HG03469 (cell line): ENCODE results near the gene ARFGEF3.
"Not testable (repeated sequence)": the region's sequence is repeated elsewhere in the genome, so short reads cannot be mapped to it uniquely, and the experiment has no call there.

ENCODE experiments used
- ATAC-seq: cut with Tn5 transposase; IDR thresholded peaks from one replicate; pipeline ENCODE4 v1.9.1; 2021; ENCODE audit warnings: mild to moderate bottlenecking, moderate library complexity, moderate number of reproducible peaks; ENCODE audit not compliant: unreplicated experiment

Gene ARFGEF3

GRCh38 chr6:138212530-138212929 lies 50.8 kb downstream of the ARFGEF3 start:
- not testable (repeated sequence) for ATAC-seq

GRCh38 chr6:138215093-138215782 lies 53.5 kb downstream of the ARFGEF3 start:
- no peak for ATAC-seq

GRCh38 chr6:138218449-138218848 lies 56.7 kb downstream of the ARFGEF3 start, which contains the start of gene PBOV1:
TSS of gene PBOV1 (minus strand) at chr6:138218491. CDS start at chr6:138218395, 96 bp downstream.
- ATAC-seq, result no peak

GRCh38 chr6:138219398-138219797 lies 57.7 kb downstream of the ARFGEF3 start:
- no peak for ATAC-seq

GRCh38 chr6:138219901-138220300 lies 58.2 kb downstream of the ARFGEF3 start:
- no peak for ATAC-seq

- no peak for ATAC-seq
These were observed 61.3 kb downstream of the ARFGEF3 start for GRCh38 chr6:138222901-138223546.

- ATAC-seq, result no peak
These were observed 64.2 kb downstream of the ARFGEF3 start for GRCh38 chr6:138225953-138226352.

- ATAC-seq, result no peak
These were observed 65.1 kb downstream of the ARFGEF3 start for GRCh38 chr6:138226700-138227315.

- no peak for ATAC-seq
These were observed 65.6 kb downstream of the ARFGEF3 start for GRCh38 chr6:138227316-138227781.

GRCh38 chr6:138229072-138229471 lies 67.3 kb downstream of the ARFGEF3 start:
- no peak for ATAC-seq

- ATAC-seq, result no peak
These were observed 68.0 kb downstream of the ARFGEF3 start for GRCh38 chr6:138229663-138230179.

- ATAC-seq, result no peak
These were observed 68.5 kb downstream of the ARFGEF3 start for GRCh38 chr6:138230221-138230620.

- ATAC-seq, result no peak
These were observed 69.1 kb downstream of the ARFGEF3 start for GRCh38 chr6:138230759-138231380.

- no peak for ATAC-seq
These were observed 69.7 kb downstream of the ARFGEF3 start for GRCh38 chr6:138231381-138231886.

- no peak for ATAC-seq
These were observed 72.6 kb downstream of the ARFGEF3 start for GRCh38 chr6:138234363-138234762.

- no peak for ATAC-seq
These were observed 73.5 kb downstream of the ARFGEF3 start for GRCh38 chr6:138235205-138235604.

GRCh38 chr6:138235693-138236092 lies 74.0 kb downstream of the ARFGEF3 start:
- ATAC-seq, result no peak

- ATAC-seq, result no peak
These were observed 75.7 kb downstream of the ARFGEF3 start for GRCh38 chr6:138237463-138237862.

- ATAC-seq, result no peak
These were observed 76.6 kb downstream of the ARFGEF3 start for GRCh38 chr6:138238368-138238767.

GRCh38 chr6:138239774-138240173 lies 78.0 kb downstream of the ARFGEF3 start:
- ATAC-seq, result no peak
